HUES64 (cell line): ENCODE results near the gene ZNF655.

Source experiments
- H3K27ac ChIP-seq: 2 replicates; pipeline ENCODE4 v1.7.0; 2013; ENCODE audit warnings: low read depth, low read length, inconsistent platforms
- H3K27me3 ChIP-seq: 2 replicates; pipeline ENCODE4 v1.6.1; 2013; ENCODE audit warnings: mild to moderate bottlenecking, low read length; ENCODE audit not compliant: insufficient read depth
- H3K36me3 ChIP-seq: 2 replicates; pipeline ENCODE4 v1.6.1; 2013; ENCODE audit warnings: mild to moderate bottlenecking, low read length; ENCODE audit not compliant: insufficient read depth
- H3K4me1 ChIP-seq: 2 replicates; pipeline ENCODE4 v1.6.1; 2013; ENCODE audit warnings: mild to moderate bottlenecking, low read length, moderate library complexity; ENCODE audit not compliant: insufficient read depth
- H3K4me3 ChIP-seq: 2 replicates; pipeline ENCODE4 v1.5.1; 2013; ENCODE audit warnings: mild to moderate bottlenecking, low read length, moderate library complexity
- H3K9ac ChIP-seq: 2 replicates; pipeline ENCODE4 v1.6.1; 2013; ENCODE audit warnings: mild to moderate bottlenecking, low read depth, low read length
- H3K9me3 ChIP-seq: 2 replicates; pipeline ENCODE4 v1.6.1; 2013; ENCODE audit warnings: low read depth, low read length; ENCODE audit not compliant: insufficient read depth
- WGBS: fragments of 150-250, 120-280 bp; methylation state at CpG from one replicate; pipeline ENCODE4 v1.1.7; 2013; ENCODE audit warnings: missing lambda C conversion rate; 5-methylcytosine and 5-hydroxymethylcytosine counted together

The ZNF655 gene

DNA sequence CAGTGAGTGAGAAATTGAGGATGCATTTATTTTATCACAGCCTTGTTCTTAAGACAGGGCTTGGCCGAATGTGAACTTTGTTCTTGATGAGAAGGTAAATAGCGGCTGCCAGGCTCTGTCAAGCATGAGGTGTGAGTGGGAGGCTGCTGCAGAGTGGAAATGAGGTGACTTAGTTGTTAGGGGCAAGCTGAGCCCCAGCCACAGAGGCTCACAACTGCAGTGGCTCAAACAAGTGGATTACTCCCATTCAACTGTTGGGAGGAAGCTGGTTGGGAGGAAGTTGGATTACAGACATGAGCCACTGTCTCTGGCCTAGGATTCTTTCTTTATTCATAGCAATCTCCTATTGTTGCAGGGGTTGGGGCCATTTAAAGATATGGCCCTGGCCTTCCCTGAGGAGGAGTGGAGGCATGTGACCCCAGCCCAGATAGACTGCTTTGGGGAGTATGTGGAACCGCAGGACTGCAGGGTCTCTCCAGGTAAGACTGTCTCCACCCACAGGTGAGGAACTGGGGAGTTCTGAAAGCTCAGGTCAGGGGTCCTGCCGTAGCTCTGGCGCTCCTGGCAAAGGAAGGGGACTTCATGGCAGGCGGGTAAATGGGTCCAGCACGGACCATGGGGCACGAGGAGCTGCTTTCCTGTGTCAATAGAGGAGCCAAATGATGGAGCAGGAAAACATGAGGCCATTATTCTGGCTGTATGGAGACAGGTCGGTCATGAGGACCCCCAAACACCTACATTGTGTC, 65.4 kb downstream of the ZNF655 start:
- Histone ChIP-seq H3K4me1 (peaks cover 8% of the 10 kb centered on the region; the same call in 1 of the 2 replicates), H3K4me3 (no peak overlapping the region), H3K9me3 (no peaks in the 10 kb centered on the region), H3K36me3 (peaks cover 98% of the 10 kb centered on the region), H3K27me3 (no peaks in the 10 kb centered on the region), H3K27ac (no peak overlapping the region), H3K9ac (no peak overlapping the region)
- WGBS: 96% methylated on average over 9 of the region's 9 CpGs

DNA sequence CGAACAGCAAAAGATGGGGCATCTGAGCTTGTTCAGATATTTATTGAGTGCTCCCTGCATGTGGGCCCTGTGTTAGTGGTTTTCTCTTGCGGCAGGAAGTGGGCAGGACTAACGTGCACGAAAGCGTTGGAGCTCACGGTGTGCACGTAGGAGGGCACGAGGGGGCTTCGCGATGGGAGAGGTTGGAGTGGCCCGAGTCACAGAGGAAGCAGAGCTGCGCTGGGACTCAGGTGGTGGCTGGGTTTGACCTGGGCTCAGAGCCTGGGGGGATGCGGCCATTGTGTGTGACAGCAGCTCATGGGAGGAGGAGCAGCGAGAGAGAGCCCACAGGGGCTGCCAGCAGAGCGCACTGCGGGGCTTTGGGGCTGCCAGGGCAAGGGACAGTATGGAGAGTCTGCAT, 66.0 kb downstream of the ZNF655 start:
- no peak overlapping the region for H3K9ac ChIP-seq
- H3K4me1 ChIP-seq: peaks cover 12% of the 10 kb centered on the region; the same call in 1 of the 2 replicates
- no peak overlapping the region for H3K4me3 ChIP-seq
- H3K9me3 ChIP-seq: no peaks in the 10 kb centered on the region
- peaks cover 98% of the 10 kb centered on the region for H3K36me3 ChIP-seq
- no peaks in the 10 kb centered on the region for H3K27me3 ChIP-seq
- 95% methylated on average over 16 of the region's 16 CpGs for WGBS
- H3K27ac ChIP-seq: no peak overlapping the region

DNA sequence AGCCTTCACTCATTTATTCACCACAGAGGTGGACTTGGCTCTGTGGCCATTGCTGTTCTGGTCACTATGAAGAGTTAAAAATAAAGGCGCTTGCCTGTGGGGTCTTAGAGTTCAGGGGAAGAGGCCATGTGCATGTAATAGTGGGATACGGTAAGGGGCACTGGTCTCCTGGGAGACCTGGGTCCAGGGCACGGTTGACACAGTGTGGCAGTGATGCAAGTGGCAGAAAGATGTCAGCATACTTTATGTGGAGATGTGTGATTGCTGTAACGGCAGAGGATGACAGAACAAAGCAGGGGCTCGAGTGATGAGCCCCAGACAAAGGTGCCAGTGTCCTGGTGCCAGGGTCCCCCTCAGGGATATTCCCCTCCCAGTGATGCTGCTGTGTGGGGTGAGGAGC, 66.9 kb downstream of the ZNF655 start:
- peaks cover 98% of the 10 kb centered on the region for H3K36me3 ChIP-seq
- H3K9me3 ChIP-seq: no peaks in the 10 kb centered on the region
- WGBS: 94% methylated on average over 5 of the region's 5 CpGs
- H3K27ac ChIP-seq: no peak overlapping the region
- no peak overlapping the region for H3K4me3 ChIP-seq
- H3K4me1 ChIP-seq: peaks cover 12% of the 10 kb centered on the region; the same call in 1 of the 2 replicates
- H3K27me3 ChIP-seq: no peaks in the 10 kb centered on the region
- H3K9ac ChIP-seq: no peak overlapping the region

DNA sequence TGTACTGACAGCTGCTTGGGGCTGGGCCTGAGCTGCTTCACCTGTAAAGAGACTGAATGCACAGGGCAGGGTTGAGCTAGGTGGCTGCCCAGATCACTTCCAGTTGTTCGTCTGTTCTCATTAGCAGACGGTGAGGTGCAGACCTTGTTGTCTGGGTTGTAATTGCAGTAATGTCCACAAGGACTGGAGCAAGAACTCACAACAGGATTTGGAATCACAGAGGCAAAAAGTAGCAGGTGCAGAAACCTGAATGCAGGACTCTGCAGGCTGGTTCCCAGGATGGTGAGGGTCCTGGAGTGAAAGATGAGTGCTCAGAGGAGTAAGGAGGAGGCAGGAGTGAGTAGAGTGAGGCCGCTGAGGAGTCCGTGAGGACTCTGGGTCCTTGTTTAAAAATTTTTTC, 67.5 kb downstream of the ZNF655 start:
- Histone ChIP-seq H3K27me3 (no peaks in the 10 kb centered on the region), H3K9me3 (no peaks in the 10 kb centered on the region), H3K4me3 (no peak overlapping the region), H3K27ac (no peak overlapping the region), H3K36me3 (peaks cover 98% of the 10 kb centered on the region), H3K4me1 (peaks cover 19% of the 10 kb centered on the region; the same call in 1 of the 2 replicates), H3K9ac (no peak overlapping the region)
- WGBS: 96% methylated on average over 4 of the region's 4 CpGs
